Measurements from ENCODE around the gene BRSK1. TPM values are rescaled to one million over a fixed set of nuclear protein-coding genes. Genes with fewer than 3 reads are reported as not detected.
A peak's percentile ranks its signal among the peaks of the same experiment; 100 is the strongest.

The BRSK1 gene
- total and polyA plus RNA-seq, 2 of the 8 experiments (the other 6 are each of a cell fraction or from before 2014, with no cell fraction given): 27.6 to 32.7 TPM

DNA sequence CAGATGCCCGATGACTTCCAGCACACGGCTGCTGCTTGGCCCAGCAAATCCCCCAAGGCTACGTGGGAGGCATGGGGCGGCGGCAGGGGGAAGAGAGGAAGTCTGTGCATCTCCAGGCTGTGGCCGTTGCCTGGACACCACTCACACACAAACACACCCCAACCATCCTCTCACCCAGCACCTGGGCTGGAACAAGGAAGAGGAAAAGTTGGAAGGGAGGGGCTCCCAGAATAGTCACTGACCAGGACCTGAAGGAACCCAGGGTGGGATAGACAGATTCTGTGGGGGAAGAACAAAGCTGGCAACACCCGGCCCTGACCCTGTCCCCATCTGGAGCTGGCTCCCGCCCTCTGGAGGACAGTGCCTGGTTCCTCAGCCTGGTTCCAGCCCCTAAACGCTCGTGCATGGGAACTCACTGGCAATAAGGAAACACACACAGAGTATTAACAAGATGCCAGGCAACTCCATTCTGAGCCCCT lies 36.1 kb upstream of the BRSK1 start:
- no peak overlapping the region for H2BK120ac ChIP-seq (replicated peaks; ENCODE audit: low read depth, low read length)
- no peak overlapping the region for H2AK5ac ChIP-seq (ENCODE audit: low read depth, low read length)
- H2BK15ac ChIP-seq (ENCODE audit: low read length): no peak overlapping the region
- no peak overlapping the region for H2BK20ac ChIP-seq (ENCODE audit: low read length)
- H3K23ac ChIP-seq (ENCODE audit: insufficient read length): no peak overlapping the region
- peak overlapping the region; percentile 16; the same call in 1 of the 2 replicates for H2BK5ac ChIP-seq (ENCODE audit: low read depth, low read length)
- H3K79me1 ChIP-seq (ENCODE audit: low read depth, low read length): peaks cover 22% of the 10 kb centered on the region
- H4K91ac ChIP-seq (replicated peaks; ENCODE audit: insufficient read length, low read length): no peak overlapping the region
- H3K56ac ChIP-seq (replicated peaks; ENCODE audit: insufficient read length, low read depth, low read length): no peak overlapping the region
- no peak overlapping the region for H3K4me3 ChIP-seq (ENCODE audit: extremely low read depth in 1 of 4, insufficient read depth in 2 of 4, low read depth in 3 of 4, low read length in 4 of 4)
- no peak overlapping the region for H3K4ac ChIP-seq (replicated peaks; ENCODE audit: insufficient read length, low read depth, low read length)
- H3K4me1 ChIP-seq (replicated peaks in 1 of 4; ENCODE audit: control insufficient read depth in 3 of 4, insufficient read depth in 4 of 4, low read length in 3 of 4): no peaks in the 10 kb centered on the region; a peak in 1 of 7 replicates
- no peak for TF ChIP-seq SIX5 (IDR thresholded peaks at IDR 0.05; ENCODE audit: low read depth, low read length)
- TF ChIP-seq PHF8 (conservative IDR thresholded peaks at IDR 0.05; ENCODE audit: low read depth, low read length): no peak
- TF ChIP-seq, protein P1, sequence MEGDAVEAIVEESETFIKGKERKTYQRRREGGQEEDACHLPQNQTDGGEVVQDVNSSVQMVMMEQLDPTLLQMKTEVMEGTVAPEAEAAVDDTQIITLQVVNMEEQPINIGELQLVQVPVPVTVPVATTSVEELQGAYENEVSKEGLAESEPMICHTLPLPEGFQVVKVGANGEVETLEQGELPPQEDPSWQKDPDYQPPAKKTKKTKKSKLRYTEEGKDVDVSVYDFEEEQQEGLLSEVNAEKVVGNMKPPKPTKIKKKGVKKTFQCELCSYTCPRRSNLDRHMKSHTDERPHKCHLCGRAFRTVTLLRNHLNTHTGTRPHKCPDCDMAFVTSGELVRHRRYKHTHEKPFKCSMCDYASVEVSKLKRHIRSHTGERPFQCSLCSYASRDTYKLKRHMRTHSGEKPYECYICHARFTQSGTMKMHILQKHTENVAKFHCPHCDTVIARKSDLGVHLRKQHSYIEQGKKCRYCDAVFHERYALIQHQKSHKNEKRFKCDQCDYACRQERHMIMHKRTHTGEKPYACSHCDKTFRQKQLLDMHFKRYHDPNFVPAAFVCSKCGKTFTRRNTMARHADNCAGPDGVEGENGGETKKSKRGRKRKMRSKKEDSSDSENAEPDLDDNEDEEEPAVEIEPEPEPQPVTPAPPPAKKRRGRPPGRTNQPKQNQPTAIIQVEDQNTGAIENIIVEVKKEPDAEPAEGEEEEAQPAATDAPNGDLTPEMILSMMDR (IDR thresholded peaks at IDR 0.05; ENCODE audit: control extremely low read depth in 1 of 3, insufficient read depth in 1 of 3, low read depth in 1 of 3, low read length in 3 of 3): peak in 1 of 3 experiments; percentile 19; a peak in 1 of 4 replicates
- no peak for TF ChIP-seq SIRT6 (IDR thresholded peaks at IDR 0.05; ENCODE audit: low read length)
- TF ChIP-seq RAD21 (IDR thresholded peaks at IDR 0.05 in 1 of 2, conservative IDR thresholded peaks at IDR 0.05 in 1 of 2; ENCODE audit: low read depth in 2 of 2, low read length in 2 of 2): 0 out of 4 replicates have a peak, but pooled peaks of 1 of the 2 experiments have one; percentile 8
- no peak for TF ChIP-seq CBX5 (IDR thresholded peaks at IDR 0.05; ENCODE audit: low read depth, low read length)
- no peak for TF ChIP-seq SP4 (IDR thresholded peaks at IDR 0.05; ENCODE audit: low read length)
- no peak for TF ChIP-seq POLR2A (IDR thresholded peaks at IDR 0.05; ENCODE audit: control extremely low read depth in 1 of 2, low read depth in 2 of 2, low read length in 2 of 2)
- no peak for TF ChIP-seq TEAD4 (IDR thresholded peaks at IDR 0.05; ENCODE audit: low read depth, low read length)
- DNase-seq (ENCODE audit: low read depth in 1 of 2, low spot score in 2 of 2) (no peak), FAIRE-seq (no peak)
- H3K27me3 ChIP-seq (replicated peaks in 1 of 4; ENCODE audit: control insufficient read depth in 3 of 4, extremely low read depth in 1 of 4, insufficient read depth in 3 of 4, low read length in 3 of 4): no peaks in the 10 kb centered on the region
- ChIA-PET CTCF (ENCODE audit: partially characterized antibody) (interaction anchor here (0.7 to 1.2 kb wide), 2 partner anchors 9 to 107 kb away, joined by 3 to 5 read pairs; no protein-coding TSS in a partner anchor), POLR2A (ENCODE audit: partially characterized antibody) (interaction anchor here (1.1 to 1.6 kb wide), 5 partner anchors 11 to 166 kb away, joined by 3 to 5 read pairs (median 3); partner anchors contain the start of genes HSPBP1 and PPP6R1)
- H2BK12ac ChIP-seq (ENCODE audit: low read depth, low read length): no peak overlapping the region
- no peaks in the 10 kb centered on the region for H3K23me2 ChIP-seq (ENCODE audit: low read depth, low read length)
- no peak overlapping the region for H3K9ac ChIP-seq (replicated peaks in 1 of 4; ENCODE audit: extremely low read depth in 1 of 4, low read depth in 3 of 4, low read length in 3 of 4)
- no peak overlapping the region for H3K18ac ChIP-seq (ENCODE audit: extremely low read depth, low read length)
- H3K14ac ChIP-seq (ENCODE audit: insufficient read length): no peak overlapping the region
- peaks cover 17 to 39% of the 10 kb centered on the region in 2 experiments for H4K20me1 ChIP-seq (replicated peaks in 1 of 2; ENCODE audit: control insufficient read depth in 1 of 2, insufficient read depth in 2 of 2, low read length in 2 of 2)
- 93% methylated on average over 10 of the region's 10 CpGs; no CpG with 5 or more reads in 1 of the 2 experiments for WGBS, 2 experiments (ENCODE audit: extremely low coverage in 1 of 2, insufficient coverage in 1 of 2, insufficient read length in 1 of 2, insufficient replicate concordance in 2 of 2, low coverage in 1 of 2, low lambda C conversion rate in 2 of 2, missing lambda C conversion rate in 1 of 2)
- no peak overlapping the region for H3K27ac ChIP-seq (ENCODE audit: low read depth, low read length)
- no peak overlapping the region for H2AFZ ChIP-seq (ENCODE audit: low read length)
- no peak overlapping the region for H3K4me2 ChIP-seq (ENCODE audit: insufficient read depth in 1 of 2, low read depth in 2 of 2, low read length in 2 of 2)
- H4K8ac ChIP-seq (ENCODE audit: extremely low read depth, insufficient read depth, low read length): no peak overlapping the region
- no peaks in the 10 kb centered on the region for H3K9me3 ChIP-seq (ENCODE audit: insufficient read depth in 2 of 2, low read depth in 1 of 2, low read length in 1 of 2)
- peaks cover 5 to 51% of the 10 kb centered on the region in 2 experiments; a peak in 3 of 4 replicates for H3K79me2 ChIP-seq (ENCODE audit: control insufficient read depth in 1 of 2, insufficient read depth in 2 of 2, low read length in 2 of 2)
- no peak overlapping the region for H4K5ac ChIP-seq (ENCODE audit: insufficient read length, low read depth, low read length)
- H3K36me3 ChIP-seq (ENCODE audit: control insufficient read depth in 2 of 4, insufficient read depth in 4 of 4, low read length in 3 of 4): peaks cover 4 to 23% (median 10%) of the 10 kb centered on the region in 4 experiments; a peak in 5 of 8 replicates
